GM06990 (cell line): ENCODE data around the gene CAMTA1.

Source experiments
- DNase-seq: peaks from one replicate; pipeline ENCODE4 v3.0.0-alpha.2; 2011; ENCODE audit not compliant: insufficient read length; ENCODE audit errors: extremely low read depth
- H3K27me3 ChIP-seq: replicated peaks from 2 replicates; pipeline ENCODE4 v1.6.0; 2011; ENCODE audit warnings: low read length; ENCODE audit not compliant: control insufficient read depth, insufficient read depth
- H3K36me3 ChIP-seq: 2 replicates; pipeline ENCODE4 v1.5.1; 2011; ENCODE audit warnings: low read length; ENCODE audit not compliant: control insufficient read depth, insufficient read depth
- H3K4me3 ChIP-seq: replicated peaks from 2 replicates; pipeline ENCODE4 v1.5.1; 2011; ENCODE audit warnings: low read depth, mild to moderate bottlenecking, control low read depth, low read length
- TF ChIP-seq, protein P1 (sequence below): IDR thresholded peaks from 2 replicates; pipeline ENCODE4 v1.5.1; 2011; ENCODE audit warnings: low read length, control low read depth, mild to moderate bottlenecking, inconsistent platforms; ENCODE audit not compliant: insufficient read depth, poor library complexity, severe bottlenecking

The CAMTA1 gene

DNA sequence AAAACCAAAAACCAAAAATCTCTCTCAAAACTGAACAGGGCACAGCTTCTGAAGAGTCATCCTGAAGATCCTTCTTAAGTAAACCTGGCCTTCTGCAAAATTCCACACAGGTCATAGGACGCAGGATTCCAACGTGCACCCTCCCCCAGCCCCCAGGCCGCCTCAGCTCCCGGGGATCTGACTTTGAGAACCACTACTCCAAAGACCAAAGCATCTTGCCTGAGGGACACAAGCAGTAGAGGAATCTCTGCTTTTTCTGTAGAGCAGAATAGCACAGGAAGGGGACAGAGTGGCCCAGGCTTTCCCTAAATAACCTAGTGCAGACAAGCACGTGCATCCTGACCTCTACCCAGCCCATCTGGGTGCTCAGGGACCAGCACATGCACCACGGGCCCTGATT, 881.0 kb downstream of the CAMTA1 start:
- no peaks in the 10 kb centered on the region; the same call in 1 of the 2 replicates for H3K27me3 ChIP-seq
- DNase-seq: no peak
- TF ChIP-seq, protein P1, sequence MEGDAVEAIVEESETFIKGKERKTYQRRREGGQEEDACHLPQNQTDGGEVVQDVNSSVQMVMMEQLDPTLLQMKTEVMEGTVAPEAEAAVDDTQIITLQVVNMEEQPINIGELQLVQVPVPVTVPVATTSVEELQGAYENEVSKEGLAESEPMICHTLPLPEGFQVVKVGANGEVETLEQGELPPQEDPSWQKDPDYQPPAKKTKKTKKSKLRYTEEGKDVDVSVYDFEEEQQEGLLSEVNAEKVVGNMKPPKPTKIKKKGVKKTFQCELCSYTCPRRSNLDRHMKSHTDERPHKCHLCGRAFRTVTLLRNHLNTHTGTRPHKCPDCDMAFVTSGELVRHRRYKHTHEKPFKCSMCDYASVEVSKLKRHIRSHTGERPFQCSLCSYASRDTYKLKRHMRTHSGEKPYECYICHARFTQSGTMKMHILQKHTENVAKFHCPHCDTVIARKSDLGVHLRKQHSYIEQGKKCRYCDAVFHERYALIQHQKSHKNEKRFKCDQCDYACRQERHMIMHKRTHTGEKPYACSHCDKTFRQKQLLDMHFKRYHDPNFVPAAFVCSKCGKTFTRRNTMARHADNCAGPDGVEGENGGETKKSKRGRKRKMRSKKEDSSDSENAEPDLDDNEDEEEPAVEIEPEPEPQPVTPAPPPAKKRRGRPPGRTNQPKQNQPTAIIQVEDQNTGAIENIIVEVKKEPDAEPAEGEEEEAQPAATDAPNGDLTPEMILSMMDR: no peak
- no peaks in the 10 kb centered on the region for H3K36me3 ChIP-seq
- no peak overlapping the region for H3K4me3 ChIP-seq

DNA sequence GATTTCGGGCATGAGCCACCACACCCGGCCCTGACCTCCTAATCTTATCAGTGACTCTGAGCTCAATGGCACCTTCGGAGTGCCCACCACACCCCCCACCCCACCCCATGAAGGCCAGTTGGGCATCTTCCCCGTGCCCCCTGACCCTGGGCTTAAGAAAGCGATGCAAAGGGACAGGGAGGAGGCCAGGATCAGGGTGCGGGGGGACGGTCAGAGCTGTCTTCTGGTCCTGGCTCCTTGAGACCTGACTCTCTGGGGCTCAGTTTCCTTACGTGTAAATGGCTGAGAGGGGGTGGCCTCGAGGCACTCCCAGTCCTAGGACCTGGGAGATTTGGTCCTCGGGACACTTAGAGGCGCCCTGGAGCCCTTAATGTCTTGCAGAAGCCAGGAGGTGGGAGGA, 881.9 kb downstream of the CAMTA1 start:
- no peak for DNase-seq
- TF ChIP-seq, protein P1: no peak
- Histone ChIP-seq H3K4me3 (no peak overlapping the region), H3K27me3 (no peaks in the 10 kb centered on the region; the same call in 1 of the 2 replicates), H3K36me3 (no peaks in the 10 kb centered on the region)

DNA sequence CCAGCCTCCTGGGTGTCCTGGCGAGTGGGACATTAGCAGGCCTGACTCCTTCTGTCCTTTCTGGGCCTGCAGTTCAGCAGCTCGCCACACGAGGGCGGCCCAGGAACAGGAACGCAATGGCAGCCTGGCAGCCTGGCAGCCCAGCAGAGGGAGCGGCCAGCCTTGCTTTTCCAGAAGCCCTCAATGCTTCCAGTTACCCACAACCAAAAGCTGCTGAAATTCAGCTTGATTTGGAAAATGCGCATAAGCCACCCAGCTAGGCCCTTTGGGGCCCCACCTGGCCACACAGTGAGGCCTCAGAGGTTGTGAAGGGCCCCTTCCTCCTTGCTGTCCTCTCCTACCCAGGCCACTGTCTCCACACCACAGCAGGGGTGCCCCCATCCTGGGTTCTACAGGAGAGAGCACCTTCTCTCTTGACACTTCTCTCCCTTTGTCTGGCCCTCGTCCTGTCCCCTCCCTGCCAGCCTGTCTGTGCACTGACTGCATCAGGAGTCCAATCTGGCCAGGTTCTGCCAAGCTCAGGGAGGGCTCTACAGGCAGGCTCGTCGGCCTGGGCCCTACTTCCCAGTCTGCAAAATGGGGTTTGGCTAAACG, 882.5 kb downstream of the CAMTA1 start:
- DNase-seq: peak; percentile 60
- no peaks in the 10 kb centered on the region; the same call in 1 of the 2 replicates for H3K27me3 ChIP-seq
- TF ChIP-seq, protein P1: peak; percentile 99
- no peaks in the 10 kb centered on the region for H3K36me3 ChIP-seq
- H3K4me3 ChIP-seq: no peak overlapping the region

DNA sequence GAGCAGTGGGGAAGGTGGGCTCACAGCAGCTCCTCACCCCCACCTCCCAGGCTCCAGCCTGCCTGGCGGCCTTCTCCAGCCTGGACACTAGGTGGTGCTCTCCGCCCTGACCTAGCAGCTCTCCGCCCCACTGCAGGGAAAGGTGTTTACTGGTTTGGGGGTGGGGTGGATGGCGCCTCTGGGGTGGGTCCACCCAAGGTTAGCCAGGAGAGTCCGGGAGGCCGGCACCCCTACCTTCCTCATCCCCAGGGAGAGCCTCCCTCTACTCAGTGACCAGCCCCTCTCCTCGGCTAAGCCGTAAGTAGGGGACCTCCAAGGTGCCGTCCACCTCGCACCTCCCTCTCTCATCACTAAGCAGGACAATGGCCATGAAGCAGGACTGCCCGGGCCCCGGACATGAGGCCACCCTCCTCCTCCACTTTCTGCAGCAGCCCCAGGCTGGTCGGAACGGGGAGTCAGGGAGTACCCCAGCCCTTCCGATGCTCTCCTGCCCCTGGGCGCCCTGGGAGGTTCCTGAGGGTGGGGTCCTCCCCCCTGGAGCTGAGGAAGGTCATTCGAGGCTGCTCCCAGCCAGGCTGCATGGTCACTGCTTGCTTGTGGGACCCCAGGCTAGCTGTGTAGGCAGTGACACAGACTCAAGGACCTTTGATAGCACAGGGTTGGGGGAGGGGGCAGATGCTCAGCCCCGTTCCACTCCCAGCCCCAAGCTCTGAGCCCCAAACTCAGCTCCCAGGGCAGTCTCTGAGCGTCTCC, 884.5 kb downstream of the CAMTA1 start:
- Histone ChIP-seq H3K27me3 (no peaks in the 10 kb centered on the region; the same call in 1 of the 2 replicates), H3K36me3 (no peaks in the 10 kb centered on the region), H3K4me3 (no peak overlapping the region)
- no peak for DNase-seq
- TF ChIP-seq, protein P1: peak; percentile 93

DNA sequence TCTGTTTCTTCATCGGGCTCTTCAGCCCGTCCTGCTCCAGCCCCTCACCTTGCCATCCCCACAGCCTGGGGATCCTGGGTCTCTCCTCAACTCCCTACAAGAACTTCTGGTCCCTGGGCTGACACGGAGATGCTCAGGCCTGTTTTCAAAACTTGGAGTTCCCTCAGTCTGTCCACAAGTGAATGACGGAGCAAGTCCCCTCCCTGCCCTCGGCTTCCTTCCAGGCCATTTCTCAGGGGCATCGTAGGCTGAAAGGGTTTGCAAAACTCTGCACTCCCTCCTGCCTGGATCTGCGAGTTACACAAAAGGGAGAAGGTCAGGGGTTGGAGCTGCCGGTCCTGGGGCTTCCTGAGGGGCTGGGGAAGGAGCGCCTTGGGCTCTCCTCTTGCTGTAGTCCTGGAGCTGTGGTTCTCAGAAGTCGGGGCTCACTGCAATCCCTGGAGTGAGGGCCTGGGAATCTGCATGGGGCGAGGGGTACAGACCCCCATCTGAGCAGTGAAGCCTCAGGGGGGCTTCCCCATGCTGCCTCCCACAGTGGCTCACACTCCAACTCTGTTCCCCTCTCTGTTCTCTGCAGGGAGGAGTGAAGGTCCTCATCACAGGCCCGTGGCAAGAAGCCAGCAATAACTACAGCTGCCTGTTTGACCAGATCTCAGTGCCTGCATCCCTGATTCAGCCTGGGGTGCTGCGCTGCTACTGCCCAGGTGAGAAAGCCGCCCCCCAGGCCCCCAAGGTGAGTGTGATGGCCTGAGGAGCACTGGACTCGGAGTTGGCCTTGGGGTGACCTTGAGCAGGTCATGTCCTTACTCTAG, 885.3 kb downstream of the CAMTA1 start:
- no peak for DNase-seq
- H3K36me3 ChIP-seq: no peaks in the 10 kb centered on the region
- TF ChIP-seq, protein P1: no peak
- H3K4me3 ChIP-seq: no peak overlapping the region
- no peaks in the 10 kb centered on the region; the same call in 1 of the 2 replicates for H3K27me3 ChIP-seq
